WTC11 (cell line): Measurements from ENCODE around the gene CLCN7.

Experiments
- ATF2 ChIP-seq: sonication (generic); formaldehyde crosslinking; IDR thresholded peaks from 2 replicates; pipeline ENCODE4 v1.8.1; 2022; ENCODE audit warnings: low read depth, missing genetic modification reagents, borderline replicate concordance
- CREB1 ChIP-seq: sonication (generic); formaldehyde crosslinking; IDR thresholded peaks from 2 replicates; pipeline ENCODE4 v1.8.0; 2023; ENCODE audit warnings: mild to moderate bottlenecking, missing genetic modification reagents
- JUN ChIP-seq: sonication (generic); formaldehyde crosslinking; IDR thresholded peaks from 2 replicates; pipeline ENCODE4 v1.8.0; 2023; ENCODE audit warnings: mild to moderate bottlenecking, missing genetic modification reagents
- MAX ChIP-seq: sonication (generic); formaldehyde crosslinking; IDR thresholded peaks from 2 replicates; pipeline ENCODE4 v1.8.0; 2022; ENCODE audit warnings: mild to moderate bottlenecking, missing genetic modification reagents
- ZNF121 ChIP-seq: sonication (generic); formaldehyde crosslinking; IDR thresholded peaks from 2 replicates; pipeline ENCODE4 v1.8.0; 2023; ENCODE audit warnings: missing genetic modification reagents
- ZNF232 ChIP-seq: sonication (generic); formaldehyde crosslinking; IDR thresholded peaks from 2 replicates; pipeline ENCODE4 v1.8.0; 2022; ENCODE audit warnings: mild to moderate bottlenecking, missing genetic modification reagents
- TF ChIP-seq, protein P1 (sequence below): sonication (generic); formaldehyde crosslinking; conservative IDR thresholded peaks from 2 replicates; pipeline ENCODE4 v1.8.1; 2023; ENCODE audit warnings: mild to moderate bottlenecking, low read depth, missing genetic modification reagents, moderate library complexity
- TF ChIP-seq, protein P2 (sequence below): fragments of 200-600 bp; IDR thresholded peaks from 2 replicates; pipeline ENCODE4 v1.8.0; 2022; ENCODE audit warnings: antibody characterized with exemption
- TF ChIP-seq, protein P3 (sequence below): sonication (generic); formaldehyde crosslinking; IDR thresholded peaks from 2 replicates; pipeline ENCODE4 v1.8.0; 2022; ENCODE audit warnings: missing genetic modification reagents

- TF ChIP-seq JUN (CRISPR knock-in tag), result no peak
- TF ChIP-seq, protein P1, sequence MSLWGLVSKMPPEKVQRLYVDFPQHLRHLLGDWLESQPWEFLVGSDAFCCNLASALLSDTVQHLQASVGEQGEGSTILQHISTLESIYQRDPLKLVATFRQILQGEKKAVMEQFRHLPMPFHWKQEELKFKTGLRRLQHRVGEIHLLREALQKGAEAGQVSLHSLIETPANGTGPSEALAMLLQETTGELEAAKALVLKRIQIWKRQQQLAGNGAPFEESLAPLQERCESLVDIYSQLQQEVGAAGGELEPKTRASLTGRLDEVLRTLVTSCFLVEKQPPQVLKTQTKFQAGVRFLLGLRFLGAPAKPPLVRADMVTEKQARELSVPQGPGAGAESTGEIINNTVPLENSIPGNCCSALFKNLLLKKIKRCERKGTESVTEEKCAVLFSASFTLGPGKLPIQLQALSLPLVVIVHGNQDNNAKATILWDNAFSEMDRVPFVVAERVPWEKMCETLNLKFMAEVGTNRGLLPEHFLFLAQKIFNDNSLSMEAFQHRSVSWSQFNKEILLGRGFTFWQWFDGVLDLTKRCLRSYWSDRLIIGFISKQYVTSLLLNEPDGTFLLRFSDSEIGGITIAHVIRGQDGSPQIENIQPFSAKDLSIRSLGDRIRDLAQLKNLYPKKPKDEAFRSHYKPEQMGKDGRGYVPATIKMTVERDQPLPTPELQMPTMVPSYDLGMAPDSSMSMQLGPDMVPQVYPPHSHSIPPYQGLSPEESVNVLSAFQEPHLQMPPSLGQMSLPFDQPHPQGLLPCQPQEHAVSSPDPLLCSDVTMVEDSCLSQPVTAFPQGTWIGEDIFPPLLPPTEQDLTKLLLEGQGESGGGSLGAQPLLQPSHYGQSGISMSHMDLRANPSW (CRISPR knock-in tag), result no peak
- TF ChIP-seq, protein P2, sequence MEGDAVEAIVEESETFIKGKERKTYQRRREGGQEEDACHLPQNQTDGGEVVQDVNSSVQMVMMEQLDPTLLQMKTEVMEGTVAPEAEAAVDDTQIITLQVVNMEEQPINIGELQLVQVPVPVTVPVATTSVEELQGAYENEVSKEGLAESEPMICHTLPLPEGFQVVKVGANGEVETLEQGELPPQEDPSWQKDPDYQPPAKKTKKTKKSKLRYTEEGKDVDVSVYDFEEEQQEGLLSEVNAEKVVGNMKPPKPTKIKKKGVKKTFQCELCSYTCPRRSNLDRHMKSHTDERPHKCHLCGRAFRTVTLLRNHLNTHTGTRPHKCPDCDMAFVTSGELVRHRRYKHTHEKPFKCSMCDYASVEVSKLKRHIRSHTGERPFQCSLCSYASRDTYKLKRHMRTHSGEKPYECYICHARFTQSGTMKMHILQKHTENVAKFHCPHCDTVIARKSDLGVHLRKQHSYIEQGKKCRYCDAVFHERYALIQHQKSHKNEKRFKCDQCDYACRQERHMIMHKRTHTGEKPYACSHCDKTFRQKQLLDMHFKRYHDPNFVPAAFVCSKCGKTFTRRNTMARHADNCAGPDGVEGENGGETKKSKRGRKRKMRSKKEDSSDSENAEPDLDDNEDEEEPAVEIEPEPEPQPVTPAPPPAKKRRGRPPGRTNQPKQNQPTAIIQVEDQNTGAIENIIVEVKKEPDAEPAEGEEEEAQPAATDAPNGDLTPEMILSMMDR, result no peak
- no peak for TF ChIP-seq CREB1 (CRISPR knock-in tag)
- TF ChIP-seq ZNF232 (CRISPR knock-in tag), result no peak
- no peak for TF ChIP-seq ATF2 (CRISPR knock-in tag)
- TF ChIP-seq MAX (CRISPR knock-in tag), result no peak
- no peak for TF ChIP-seq ZNF121
- TF ChIP-seq, protein P3, sequence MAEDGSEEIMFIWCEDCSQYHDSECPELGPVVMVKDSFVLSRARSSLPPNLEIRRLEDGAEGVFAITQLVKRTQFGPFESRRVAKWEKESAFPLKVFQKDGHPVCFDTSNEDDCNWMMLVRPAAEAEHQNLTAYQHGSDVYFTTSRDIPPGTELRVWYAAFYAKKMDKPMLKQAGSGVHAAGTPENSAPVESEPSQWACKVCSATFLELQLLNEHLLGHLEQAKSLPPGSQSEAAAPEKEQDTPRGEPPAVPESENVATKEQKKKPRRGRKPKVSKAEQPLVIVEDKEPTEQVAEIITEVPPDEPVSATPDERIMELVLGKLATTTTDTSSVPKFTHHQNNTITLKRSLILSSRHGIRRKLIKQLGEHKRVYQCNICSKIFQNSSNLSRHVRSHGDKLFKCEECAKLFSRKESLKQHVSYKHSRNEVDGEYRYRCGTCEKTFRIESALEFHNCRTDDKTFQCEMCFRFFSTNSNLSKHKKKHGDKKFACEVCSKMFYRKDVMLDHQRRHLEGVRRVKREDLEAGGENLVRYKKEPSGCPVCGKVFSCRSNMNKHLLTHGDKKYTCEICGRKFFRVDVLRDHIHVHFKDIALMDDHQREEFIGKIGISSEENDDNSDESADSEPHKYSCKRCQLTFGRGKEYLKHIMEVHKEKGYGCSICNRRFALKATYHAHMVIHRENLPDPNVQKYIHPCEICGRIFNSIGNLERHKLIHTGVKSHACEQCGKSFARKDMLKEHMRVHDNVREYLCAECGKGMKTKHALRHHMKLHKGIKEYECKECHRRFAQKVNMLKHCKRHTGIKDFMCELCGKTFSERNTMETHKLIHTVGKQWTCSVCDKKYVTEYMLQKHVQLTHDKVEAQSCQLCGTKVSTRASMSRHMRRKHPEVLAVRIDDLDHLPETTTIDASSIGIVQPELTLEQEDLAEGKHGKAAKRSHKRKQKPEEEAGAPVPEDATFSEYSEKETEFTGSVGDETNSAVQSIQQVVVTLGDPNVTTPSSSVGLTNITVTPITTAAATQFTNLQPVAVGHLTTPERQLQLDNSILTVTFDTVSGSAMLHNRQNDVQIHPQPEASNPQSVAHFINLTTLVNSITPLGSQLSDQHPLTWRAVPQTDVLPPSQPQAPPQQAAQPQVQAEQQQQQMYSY (CRISPR knock-in tag), result no peak
Observed at GRCh38 chr16:1466054-1466453, 8.8 kb downstream of the CLCN7 start.
